ENCODE results near the gene MYRIP. TPM values are rescaled to one million over a fixed set of nuclear protein-coding genes. Genes with fewer than 3 reads are reported as not detected.
A peak's percentile ranks its signal among the peaks of the same experiment; 100 is the strongest.
"Not testable (repeated sequence)": the region's sequence is repeated elsewhere in the genome, so short reads cannot be mapped to it uniquely, and the experiment has no call there.

MYRIP gene
- total and polyA plus RNA-seq, 4 donors = 0.15 to 11.0 (median 5.5) TPM

DNA sequence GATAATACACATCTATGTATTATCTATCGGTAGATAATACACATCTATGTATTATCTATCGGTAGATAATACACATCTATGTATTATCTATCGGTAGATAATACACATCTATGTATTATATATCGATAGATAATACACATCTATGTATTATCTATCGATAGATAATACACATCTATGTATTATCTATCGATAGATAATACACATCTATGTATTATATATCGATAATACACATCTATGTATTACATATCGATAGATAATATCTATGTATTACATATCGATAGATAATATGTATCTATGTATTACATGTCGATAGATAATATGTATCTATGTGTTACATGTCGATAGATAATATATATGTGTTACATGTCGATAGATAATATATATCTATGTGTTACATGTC is 275.0 kb downstream of the MYRIP start:
- H3K9me3 ChIP-seq (ENCODE audit: control insufficient read depth, low read length); H3K4me3 ChIP-seq (ENCODE audit: low read length in 2 of 2); H3K4me1 ChIP-seq (ENCODE audit: control insufficient read depth in 1 of 2, insufficient read depth in 2 of 2, low read length in 2 of 2); H3K27ac ChIP-seq (ENCODE audit: low read depth in 1 of 2, low read length in 2 of 2); intact Hi-C loops (cut with DNase I); DNase-seq; H3K27me3 ChIP-seq (ENCODE audit: control insufficient read depth in 1 of 2, insufficient read depth in 2 of 2, low read length in 1 of 2); H3K36me3 ChIP-seq (ENCODE audit: control insufficient read depth in 1 of 2, insufficient read depth in 2 of 2, low read length in 1 of 2); ATAC-seq (ENCODE audit: low FRiP score): not testable (repeated sequence)
- 97% methylated on average over 6 to 10 of the region's 12 CpGs for WGBS, 2 donors

- Histone ChIP-seq H3K9me3 (ENCODE audit: control insufficient read depth, low read length) (no peaks in the 10 kb centered on the region), H3K4me1 (ENCODE audit: control insufficient read depth in 1 of 2, insufficient read depth in 2 of 2, low read length in 2 of 2) (no peaks in the 10 kb centered on the region), H3K4me3 (ENCODE audit: low read length in 2 of 2) (no peak overlapping the region), H3K27me3 (ENCODE audit: control insufficient read depth in 1 of 2, insufficient read depth in 2 of 2, low read length in 1 of 2) (no peaks in the 10 kb centered on the region), H3K27ac (ENCODE audit: low read depth in 1 of 2, low read length in 2 of 2) (no peak overlapping the region), H3K36me3 (ENCODE audit: control insufficient read depth in 1 of 2, insufficient read depth in 2 of 2, low read length in 1 of 2) (no peaks in the 10 kb centered on the region)
- intact Hi-C loops (cut with DNase I) = no loop called here
- DNase-seq (no peak), ATAC-seq (ENCODE audit: low FRiP score) (no peak)
- WGBS, 2 donors = 74% methylated on average over 7 of the region's 7 CpGs
These were observed 277.8 kb downstream of the MYRIP start for GRCh38 chr3:40086890-40087883.

GRCh38 chr3:40088527-40089170 is 279.2 kb downstream of the MYRIP start:
- H3K4me3 ChIP-seq (ENCODE audit: low read length in 2 of 2) = no peak overlapping the region
- no peaks in the 10 kb centered on the region for H3K9me3 ChIP-seq (ENCODE audit: control insufficient read depth, low read length)
- H3K27ac ChIP-seq (ENCODE audit: low read depth in 1 of 2, low read length in 2 of 2) = no peak overlapping the region
- intact Hi-C loops (cut with DNase I) = no loop called here
- DNase-seq (no peak), ATAC-seq (ENCODE audit: low FRiP score) (peak; percentile 30)
- H3K27me3 ChIP-seq (ENCODE audit: control insufficient read depth in 1 of 2, insufficient read depth in 2 of 2, low read length in 1 of 2) = no peaks in the 10 kb centered on the region
- no peaks in the 10 kb centered on the region for H3K4me1 ChIP-seq (ENCODE audit: control insufficient read depth in 1 of 2, insufficient read depth in 2 of 2, low read length in 2 of 2)
- WGBS, 2 donors = 97 to 98% methylated on average over 3 of the region's 3 CpGs
- H3K36me3 ChIP-seq (ENCODE audit: control insufficient read depth in 1 of 2, insufficient read depth in 2 of 2, low read length in 1 of 2) = no peaks in the 10 kb centered on the region

GRCh38 chr3:40096661-40097111 is 287.3 kb downstream of the MYRIP start:
- ATAC-seq (ENCODE audit: low FRiP score) = peak; percentile 51
- H3K27me3 ChIP-seq (ENCODE audit: control insufficient read depth in 1 of 2, insufficient read depth in 2 of 2, low read length in 1 of 2) = peaks cover 0 to under 1% of the 10 kb centered on the region in 2 donors
- H3K36me3 ChIP-seq (ENCODE audit: control insufficient read depth in 1 of 2, insufficient read depth in 2 of 2, low read length in 1 of 2) = no peaks in the 10 kb centered on the region
- peak; percentile 71 to 74 for DNase-seq
- no peaks in the 10 kb centered on the region for H3K4me1 ChIP-seq (ENCODE audit: control insufficient read depth in 1 of 2, insufficient read depth in 2 of 2, low read length in 2 of 2)
- intact Hi-C loops (cut with DNase I) = no loop called here
- H3K9me3 ChIP-seq (ENCODE audit: control insufficient read depth, low read length) = peaks cover under 1% of the 10 kb centered on the region
- peak overlapping the region in 1 of 2 donors; percentile 75 for H3K27ac ChIP-seq (ENCODE audit: low read depth in 1 of 2, low read length in 2 of 2)
- 4 to 8% methylated on average over 6 of the region's 6 CpGs for WGBS, 2 donors
- no peak overlapping the region for H3K4me3 ChIP-seq (ENCODE audit: low read length in 2 of 2)

DNA sequence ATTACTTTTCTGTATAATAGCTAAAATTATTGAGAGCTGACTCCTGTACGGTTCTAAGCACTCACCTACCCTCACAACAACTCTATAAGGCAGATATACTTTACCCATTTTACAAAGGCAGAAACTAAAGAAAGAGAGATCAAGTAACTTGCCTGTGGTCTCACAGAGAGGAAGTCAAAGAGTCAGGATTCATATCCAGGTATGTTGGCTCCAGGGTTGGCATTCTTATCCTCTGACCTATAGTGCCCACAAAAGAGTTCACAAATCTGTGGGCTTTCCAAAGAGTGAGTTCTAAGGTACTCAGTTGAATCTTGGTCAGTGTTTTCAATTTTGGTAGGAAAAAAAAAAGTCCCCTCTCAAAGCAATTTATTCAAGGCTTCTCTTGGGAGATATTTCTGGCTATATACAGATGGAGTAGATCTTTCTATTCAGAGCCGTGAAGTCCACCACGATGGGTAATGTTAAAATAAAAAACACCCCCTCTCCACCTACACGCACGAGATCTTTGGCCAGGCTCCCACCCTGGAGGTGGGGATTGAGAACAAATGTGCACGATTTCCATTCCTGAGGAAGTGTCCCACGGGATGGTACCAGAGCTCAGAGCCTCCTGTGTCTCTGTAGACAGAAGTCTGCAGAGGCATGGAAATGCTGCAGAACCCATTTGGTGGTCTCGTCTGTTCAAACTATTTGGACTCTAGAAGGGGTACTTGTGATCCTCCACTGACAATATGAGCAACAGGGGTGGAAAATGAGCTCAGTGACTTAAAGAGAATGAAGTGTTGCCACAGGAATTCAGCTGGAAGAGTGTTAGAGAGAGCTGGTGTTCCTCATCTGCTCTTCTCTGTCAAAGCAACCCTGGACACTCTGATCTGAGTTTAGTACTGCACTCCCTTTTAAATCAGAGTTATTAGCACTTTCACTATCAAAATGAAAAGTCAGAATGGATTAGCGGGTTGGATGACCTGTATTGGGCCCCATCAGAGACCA is 288.0 kb downstream of the MYRIP start:
- H3K9me3 ChIP-seq (ENCODE audit: control insufficient read depth, low read length) = peaks cover 2% of the 10 kb centered on the region
- no peak overlapping the region for H3K27ac ChIP-seq (ENCODE audit: low read depth in 1 of 2, low read length in 2 of 2)
- DNase-seq = no peak
- ATAC-seq (ENCODE audit: low FRiP score) = no peak
- H3K4me1 ChIP-seq (ENCODE audit: control insufficient read depth in 1 of 2, insufficient read depth in 2 of 2, low read length in 2 of 2) = no peaks in the 10 kb centered on the region
- H3K4me3 ChIP-seq (ENCODE audit: low read length in 2 of 2) = no peak overlapping the region
- WGBS, 2 donors = 35 to 40% methylated on average over 9 of the region's 9 CpGs
- H3K27me3 ChIP-seq (ENCODE audit: control insufficient read depth in 1 of 2, insufficient read depth in 2 of 2, low read length in 1 of 2) = peaks cover 0 to 1% of the 10 kb centered on the region in 2 donors
- intact Hi-C loops (cut with DNase I) = no loop called here
- H3K36me3 ChIP-seq (ENCODE audit: control insufficient read depth in 1 of 2, insufficient read depth in 2 of 2, low read length in 1 of 2) = no peaks in the 10 kb centered on the region

- Histone ChIP-seq H3K4me1 (ENCODE audit: control insufficient read depth in 1 of 2, insufficient read depth in 2 of 2, low read length in 2 of 2) (no peaks in the 10 kb centered on the region), H3K27me3 (ENCODE audit: control insufficient read depth in 1 of 2, insufficient read depth in 2 of 2, low read length in 1 of 2) (peaks cover 0 to 1% of the 10 kb centered on the region in 2 donors), H3K4me3 (ENCODE audit: low read length in 2 of 2) (no peak overlapping the region), H3K36me3 (ENCODE audit: control insufficient read depth in 1 of 2, insufficient read depth in 2 of 2, low read length in 1 of 2) (peaks cover 0 to 1% of the 10 kb centered on the region in 2 donors), H3K9me3 (ENCODE audit: control insufficient read depth, low read length) (peaks cover 2% of the 10 kb centered on the region), H3K27ac (ENCODE audit: low read depth in 1 of 2, low read length in 2 of 2) (no peak overlapping the region)
- intact Hi-C loops (cut with DNase I) = no loop called here
- no peak for ATAC-seq (ENCODE audit: low FRiP score)
- no peak for DNase-seq
These were observed 288.9 kb downstream of the MYRIP start for GRCh38 chr3:40098261-40098759.

- peaks cover 2% of the 10 kb centered on the region for H3K9me3 ChIP-seq (ENCODE audit: control insufficient read depth, low read length)
- no peaks in the 10 kb centered on the region for H3K4me1 ChIP-seq (ENCODE audit: control insufficient read depth in 1 of 2, insufficient read depth in 2 of 2, low read length in 2 of 2)
- intact Hi-C loops (cut with DNase I) = no loop called here
- ATAC-seq (ENCODE audit: low FRiP score) (no peak), DNase-seq (no peak)
- peaks cover 0 to 1% of the 10 kb centered on the region in 2 donors for H3K27me3 ChIP-seq (ENCODE audit: control insufficient read depth in 1 of 2, insufficient read depth in 2 of 2, low read length in 1 of 2)
- WGBS, 2 donors = 61 to 63% methylated on average over 7 of the region's 7 CpGs
- no peak overlapping the region for H3K4me3 ChIP-seq (ENCODE audit: low read length in 2 of 2)
- peaks cover 0 to 1% of the 10 kb centered on the region in 2 donors for H3K36me3 ChIP-seq (ENCODE audit: control insufficient read depth in 1 of 2, insufficient read depth in 2 of 2, low read length in 1 of 2)
- H3K27ac ChIP-seq (ENCODE audit: low read depth in 1 of 2, low read length in 2 of 2) = no peak overlapping the region
These were observed 290.5 kb downstream of the MYRIP start for GRCh38 chr3:40099871-40100270.

- H3K9me3 ChIP-seq (ENCODE audit: control insufficient read depth, low read length) = peaks cover 2% of the 10 kb centered on the region
- no peak overlapping the region for H3K4me3 ChIP-seq (ENCODE audit: low read length in 2 of 2)
- no peak for ATAC-seq (ENCODE audit: low FRiP score)
- H3K4me1 ChIP-seq (ENCODE audit: control insufficient read depth in 1 of 2, insufficient read depth in 2 of 2, low read length in 2 of 2) = no peaks in the 10 kb centered on the region
- peaks cover 0 to 1% of the 10 kb centered on the region in 2 donors for H3K36me3 ChIP-seq (ENCODE audit: control insufficient read depth in 1 of 2, insufficient read depth in 2 of 2, low read length in 1 of 2)
- no peak overlapping the region for H3K27ac ChIP-seq (ENCODE audit: low read depth in 1 of 2, low read length in 2 of 2)
- intact Hi-C loops (cut with DNase I) = no loop called here
- no peak for DNase-seq
- H3K27me3 ChIP-seq (ENCODE audit: control insufficient read depth in 1 of 2, insufficient read depth in 2 of 2, low read length in 1 of 2) = peaks cover 0 to 1% of the 10 kb centered on the region in 2 donors
These were observed 292.8 kb downstream of the MYRIP start for GRCh38 chr3:40102182-40102581.
